NT2/D1 (cell line): Measurements from ENCODE around the gene ZDHHC23.

ENCODE experiments used
- DNase-seq: peaks from one replicate; pipeline ENCODE4 v3.0.0-alpha.2; 2011; ENCODE audit warnings: low read depth, low spot score
- H3K27me3 ChIP-seq: 2 replicates; pipeline ENCODE4 v1.6.0; 2011; ENCODE audit warnings: mild to moderate bottlenecking; ENCODE audit not compliant: insufficient read length, insufficient read depth
- H3K36me3 ChIP-seq: 2 replicates; pipeline ENCODE4 v1.6.1; 2011; ENCODE audit warnings: mild to moderate bottlenecking, low read length, mixed read lengths; ENCODE audit not compliant: insufficient read depth, insufficient read length
- H3K4me1 ChIP-seq: 2 replicates; pipeline ENCODE4 v1.5.1; 2011; ENCODE audit not compliant: insufficient read depth, insufficient read length
- H3K4me3 ChIP-seq: 2 replicates; pipeline ENCODE4 v1.5.1; 2011; ENCODE audit warnings: low read depth; ENCODE audit not compliant: insufficient read length
- H3K9ac ChIP-seq: 2 replicates; pipeline ENCODE4 v1.6.0; 2011; ENCODE audit warnings: low read depth; ENCODE audit not compliant: insufficient read length
- H3K9me3 ChIP-seq: 2 replicates; pipeline ENCODE4 v1.5.1; 2011; ENCODE audit warnings: mild to moderate bottlenecking, low read length; ENCODE audit not compliant: insufficient read depth
- SUZ12 ChIP-seq: IDR thresholded peaks from 2 replicates; pipeline ENCODE4 v1.6.1; 2011; ENCODE audit not compliant: insufficient read length, insufficient read depth; ENCODE audit errors: extremely low read depth
- YY1 ChIP-seq: IDR thresholded peaks from 2 replicates; pipeline ENCODE4 v1.6.1; 2011; ENCODE audit not compliant: insufficient read length, insufficient read depth
- ZNF274 ChIP-seq: IDR thresholded peaks from 2 replicates; pipeline ENCODE4 v1.6.1; 2011; ENCODE audit warnings: mild to moderate bottlenecking, low read depth, low read length

Gene ZDHHC23

GRCh38 chr3:113927556-113927955 lies 20.3 kb upstream of the ZDHHC23 start:
- no peak overlapping the region for H3K4me3 ChIP-seq
- H3K9me3 ChIP-seq: 0 out of 2 replicates have a peak, but pooled peaks cover 5% of the 10 kb centered on the region
- no peak overlapping the region for H3K9ac ChIP-seq
- TF ChIP-seq YY1 (no peak), SUZ12 (no peak), ZNF274 (no peak)
- H3K4me1 ChIP-seq: no peaks in the 10 kb centered on the region
- DNase-seq: no peak
- no peaks in the 10 kb centered on the region for H3K27me3 ChIP-seq
- no peaks in the 10 kb centered on the region for H3K36me3 ChIP-seq

GRCh38 chr3:113946831-113947230 lies 982 bp upstream of the ZDHHC23 start:
- Histone ChIP-seq H3K27me3 (peaks cover 35% of the 10 kb centered on the region), H3K9ac (peak overlapping the region; percentile 79), H3K4me3 (peak overlapping the region; percentile 85), H3K4me1 (no peaks in the 10 kb centered on the region), H3K9me3 (no peaks in the 10 kb centered on the region), H3K36me3 (no peaks in the 10 kb centered on the region)
- DNase-seq: no peak
- TF ChIP-seq SUZ12 (no peak), YY1 (no peak), ZNF274 (no peak)

GRCh38 chr3:113948015-113948917 lies 453 bp downstream of the ZDHHC23 start:
- Histone ChIP-seq H3K36me3 (no peaks in the 10 kb centered on the region), H3K9me3 (no peaks in the 10 kb centered on the region), H3K4me3 (peak overlapping the region; percentile 85), H3K27me3 (peaks cover 35% of the 10 kb centered on the region), H3K4me1 (no peaks in the 10 kb centered on the region), H3K9ac (peak overlapping the region; percentile 84)
- TF ChIP-seq ZNF274: no peak
- TF ChIP-seq SUZ12: no peak
- no peak for TF ChIP-seq YY1
- DNase-seq: peak; percentile 15

- Histone ChIP-seq H3K36me3 (no peaks in the 10 kb centered on the region), H3K27me3 (peaks cover 21% of the 10 kb centered on the region), H3K4me3 (no peak overlapping the region), H3K9me3 (no peaks in the 10 kb centered on the region), H3K9ac (no peak overlapping the region), H3K4me1 (no peaks in the 10 kb centered on the region)
- DNase-seq: no peak
- TF ChIP-seq SUZ12: no peak
- no peak for TF ChIP-seq YY1
- TF ChIP-seq ZNF274: no peak
These were observed 5.1 kb downstream of the ZDHHC23 start for GRCh38 chr3:113952921-113953320.

GRCh38 chr3:113953677-113954076 lies 5.9 kb downstream of the ZDHHC23 start:
- DNase-seq: no peak
- TF ChIP-seq ZNF274 (no peak), SUZ12 (no peak), YY1 (no peak)
- H3K9ac ChIP-seq: no peak overlapping the region
- no peaks in the 10 kb centered on the region for H3K9me3 ChIP-seq
- no peaks in the 10 kb centered on the region for H3K36me3 ChIP-seq
- H3K4me3 ChIP-seq: no peak overlapping the region
- H3K4me1 ChIP-seq: no peaks in the 10 kb centered on the region
- H3K27me3 ChIP-seq: peaks cover 14% of the 10 kb centered on the region

- Histone ChIP-seq H3K27me3 (peaks cover 9% of the 10 kb centered on the region), H3K36me3 (no peaks in the 10 kb centered on the region)
- TF ChIP-seq ZNF274 (no peak), YY1 (no peak), SUZ12 (no peak)
These were observed 6.4 kb downstream of the ZDHHC23 start for GRCh38 chr3:113954091-113954685.

GRCh38 chr3:113963879-113964278 lies 16.1 kb downstream of the ZDHHC23 start:
- no peak for DNase-seq

More at GRCh38 chr3:113954091-113954685, 6.4 kb downstream of the ZDHHC23 start:
- DNase-seq: no peak
- Histone ChIP-seq H3K9ac (no peak overlapping the region), H3K9me3 (no peaks in the 10 kb centered on the region), H3K4me3 (no peak overlapping the region), H3K4me1 (no peaks in the 10 kb centered on the region)

More at GRCh38 chr3:113963879-113964278, 16.1 kb downstream of the ZDHHC23 start:
- Histone ChIP-seq H3K9me3 (no peaks in the 10 kb centered on the region), H3K36me3 (no peaks in the 10 kb centered on the region), H3K4me3 (no peak overlapping the region), H3K9ac (no peak overlapping the region), H3K4me1 (no peaks in the 10 kb centered on the region), H3K27me3 (no peaks in the 10 kb centered on the region)
- TF ChIP-seq YY1: no peak
- TF ChIP-seq SUZ12: no peak
- no peak for TF ChIP-seq ZNF274
